RPMI8226 (cell line): Measurements from ENCODE around the gene RAD54L2.
A peak's percentile ranks its signal among the peaks of the same experiment; 100 is the strongest.
"Not testable (repeated sequence)": the region's sequence is repeated elsewhere in the genome, so short reads cannot be mapped to it uniquely, and the experiment has no call there.

Source experiments
- DNase-seq: peaks from one replicate; pipeline ENCODE4 v3.0.0-alpha.2; 2015

RAD54L2 gene

GRCh38 chr3:51538459-51539290, at the start of gene RAD54L2:
Gene RAD54L2 (plus strand): TSS chr3:51538719. CDS start chr3:51590421, 51,702 bp downstream.
- peak; percentile 67 for DNase-seq

DNA sequence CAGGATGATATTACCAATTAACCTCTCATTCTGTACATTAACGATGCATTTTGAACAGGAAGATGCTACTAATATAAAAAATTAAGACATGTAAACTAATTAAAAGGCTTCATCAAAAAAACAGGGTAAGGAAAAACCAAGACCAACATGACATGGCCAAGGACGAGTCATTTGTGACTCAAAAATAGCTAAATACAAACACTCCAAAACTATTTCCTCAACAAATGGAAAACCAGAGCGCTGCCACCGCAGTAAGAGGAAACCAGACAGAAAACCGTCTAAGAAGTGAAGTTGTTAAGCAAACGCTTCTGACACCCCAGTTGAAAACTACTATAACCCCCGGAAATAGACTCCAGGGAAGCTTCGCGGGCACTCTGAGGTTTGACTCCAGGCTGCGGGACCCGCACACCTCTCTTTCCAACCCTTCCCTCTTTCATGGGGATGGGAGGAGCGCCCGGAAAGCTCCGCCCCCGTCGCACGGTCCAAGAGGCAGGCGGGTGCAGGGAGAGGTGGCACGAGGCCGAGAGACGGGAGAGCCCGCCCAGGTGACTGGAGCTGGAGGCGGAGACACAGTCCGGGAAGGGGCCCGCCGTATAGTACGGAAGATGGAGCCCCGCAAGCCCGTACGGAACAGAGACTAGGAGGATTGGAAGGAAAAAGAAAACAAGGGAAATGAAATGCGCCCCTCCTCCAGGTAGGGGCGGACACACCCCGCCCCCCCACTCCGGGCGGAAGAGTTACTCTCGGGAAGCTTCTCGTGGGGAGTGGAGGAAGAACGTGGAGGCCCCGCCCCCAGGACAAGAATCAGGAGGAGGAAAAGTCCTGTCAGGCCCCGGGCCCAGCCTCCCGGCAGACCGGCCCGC, 39.4 kb upstream of the RAD54L2 start:
- peak; percentile 94 for DNase-seq

DNA sequence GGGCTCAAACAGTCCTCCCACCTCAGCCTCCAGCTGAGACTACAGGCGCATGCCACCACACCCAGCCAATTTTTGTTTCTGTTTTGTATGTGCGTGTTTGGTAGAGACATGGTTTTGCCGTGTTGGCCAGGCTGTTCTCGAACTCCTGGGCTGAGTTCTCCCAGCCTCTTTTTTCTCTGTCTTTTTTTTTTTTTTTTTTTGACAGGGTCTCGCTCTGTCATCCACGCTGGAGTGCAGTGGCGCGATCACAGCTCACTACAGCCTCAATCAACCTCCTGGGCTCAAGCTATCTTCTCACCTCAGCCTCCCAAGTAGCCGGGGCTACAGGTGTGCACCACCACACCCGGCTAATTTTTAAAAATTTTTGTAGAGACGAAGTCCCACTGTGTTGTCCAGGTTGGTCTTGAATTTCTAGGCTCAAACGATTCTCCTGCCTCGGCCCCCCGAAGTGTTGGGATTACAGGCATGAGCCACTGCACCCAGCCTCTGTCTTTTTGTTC, 37.8 kb upstream of the RAD54L2 start:
- peak; percentile 8 for DNase-seq

DNA sequence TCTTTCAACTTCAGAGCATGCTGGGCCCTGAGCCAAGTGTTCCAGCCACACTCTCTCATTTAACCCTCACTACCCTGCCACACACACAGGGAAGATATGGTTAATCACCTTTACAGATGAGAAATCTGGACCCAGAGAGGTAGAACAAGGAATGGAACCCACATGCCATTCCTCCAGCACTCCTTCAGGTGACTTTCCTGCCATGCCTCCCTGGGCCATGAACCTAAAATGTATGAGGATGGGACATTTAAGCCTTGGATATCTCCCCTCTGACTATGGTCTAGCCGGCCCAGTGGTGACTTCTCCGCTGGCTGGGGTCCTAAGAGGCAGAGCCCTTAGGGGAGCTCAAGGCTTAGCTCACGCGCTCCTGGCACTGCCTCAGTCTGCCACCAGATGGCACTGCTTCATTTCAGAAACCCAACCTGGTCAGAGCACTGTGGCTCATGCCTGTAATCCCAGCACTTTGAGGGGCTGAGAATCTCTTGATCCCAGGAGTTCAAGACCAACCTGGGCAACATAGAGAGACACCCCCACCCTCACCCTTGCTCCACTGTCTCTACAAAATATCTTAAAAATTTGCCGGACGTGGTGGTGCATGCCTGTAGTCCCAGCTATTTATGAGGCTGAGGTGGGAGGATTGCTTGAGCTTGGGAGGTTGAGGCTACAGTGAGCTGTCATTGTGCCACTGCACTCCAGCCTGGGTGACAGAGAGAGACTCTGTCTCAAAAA, 36.5 kb upstream of the RAD54L2 start:
- peak; percentile 79 for DNase-seq

DNA sequence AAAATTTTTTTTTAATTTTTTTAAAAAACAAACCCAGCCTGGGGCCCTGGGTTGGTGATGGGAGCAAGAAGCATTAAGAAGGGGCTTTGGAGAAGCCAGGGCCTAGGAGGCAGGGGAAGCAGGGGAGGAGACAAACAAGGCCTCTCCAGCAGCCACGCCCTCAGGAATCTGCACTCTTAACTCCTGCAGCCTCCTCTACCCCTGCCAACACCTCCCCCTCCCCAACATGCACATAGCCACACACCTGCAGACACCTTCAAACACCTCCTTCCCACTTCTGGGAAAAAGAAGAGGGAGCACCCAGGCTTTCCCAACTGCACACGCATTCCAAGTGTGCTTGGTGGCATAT, 36.0 kb upstream of the RAD54L2 start:
- no peak for DNase-seq

- DNase-seq, result no peak
Observed at GRCh38 chr3:51503007-51503406, 35.5 kb upstream of the RAD54L2 start.

DNA sequence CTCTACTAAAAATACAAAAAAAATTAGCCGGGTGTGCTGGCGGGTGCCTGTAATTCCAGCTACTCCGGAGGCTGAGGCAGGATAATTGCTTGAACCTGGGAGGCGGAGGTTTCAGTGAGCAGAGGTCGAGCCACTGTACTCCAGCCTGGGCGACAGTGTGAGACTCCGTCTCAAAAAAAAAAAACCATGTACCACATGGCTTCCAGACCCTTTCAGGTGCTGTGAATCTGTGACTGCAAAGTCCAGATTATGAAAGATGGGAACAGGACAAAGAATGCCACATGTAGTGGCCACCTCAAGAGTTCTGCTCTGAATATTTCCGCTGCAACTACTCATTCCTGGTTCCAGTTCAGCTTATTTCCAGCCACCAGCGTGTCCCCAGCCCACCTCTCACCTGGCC, 30.3 kb upstream of the RAD54L2 start:
- DNase-seq, result no peak

DNA sequence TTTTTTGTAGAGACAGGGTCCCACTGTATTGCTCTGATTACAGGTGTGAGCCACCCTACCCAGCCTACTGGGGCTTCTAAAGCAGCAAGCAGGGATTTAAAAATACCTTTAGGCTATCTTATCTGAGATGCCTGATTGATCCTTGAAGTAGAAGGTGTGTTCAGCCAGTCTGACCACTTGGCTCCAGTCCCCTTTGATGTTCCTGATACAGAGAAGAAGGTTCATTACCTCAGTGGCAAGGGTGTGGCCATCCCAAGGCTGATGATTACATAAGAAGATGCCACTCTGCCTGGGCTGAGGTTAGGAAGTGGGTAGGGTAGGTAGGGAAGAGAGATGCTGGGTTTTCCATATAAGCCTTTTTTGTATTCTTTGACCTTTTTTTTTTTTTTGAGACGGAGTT, 27.5 kb upstream of the RAD54L2 start:
- DNase-seq, result no peak

DNA sequence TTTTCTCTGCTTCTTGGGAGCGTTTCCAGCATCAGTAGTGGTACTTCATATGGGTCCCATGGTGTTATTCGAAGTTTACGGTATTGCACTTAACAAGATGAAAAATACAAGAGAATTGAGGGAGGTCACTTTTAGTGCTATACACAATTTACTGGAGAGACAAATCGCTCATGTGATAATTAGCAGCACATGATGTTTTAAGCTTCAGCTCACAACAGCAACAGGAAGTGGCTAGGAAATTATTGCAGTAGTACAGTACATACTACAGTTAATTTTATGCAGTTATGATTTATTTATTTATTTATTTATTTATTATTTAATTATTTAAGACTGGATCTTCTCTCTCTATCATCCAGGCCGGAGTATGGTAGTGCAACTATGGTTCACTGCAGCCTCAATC, 24.3 kb upstream of the RAD54L2 start:
- DNase-seq, result no peak

GRCh38 chr3:51519848-51520247, 18.7 kb upstream of the RAD54L2 start:
- DNase-seq, result no peak

- DNase-seq, result not testable (repeated sequence)
Observed at GRCh38 chr3:51520906-51521730, 17.4 kb upstream of the RAD54L2 start.

DNA sequence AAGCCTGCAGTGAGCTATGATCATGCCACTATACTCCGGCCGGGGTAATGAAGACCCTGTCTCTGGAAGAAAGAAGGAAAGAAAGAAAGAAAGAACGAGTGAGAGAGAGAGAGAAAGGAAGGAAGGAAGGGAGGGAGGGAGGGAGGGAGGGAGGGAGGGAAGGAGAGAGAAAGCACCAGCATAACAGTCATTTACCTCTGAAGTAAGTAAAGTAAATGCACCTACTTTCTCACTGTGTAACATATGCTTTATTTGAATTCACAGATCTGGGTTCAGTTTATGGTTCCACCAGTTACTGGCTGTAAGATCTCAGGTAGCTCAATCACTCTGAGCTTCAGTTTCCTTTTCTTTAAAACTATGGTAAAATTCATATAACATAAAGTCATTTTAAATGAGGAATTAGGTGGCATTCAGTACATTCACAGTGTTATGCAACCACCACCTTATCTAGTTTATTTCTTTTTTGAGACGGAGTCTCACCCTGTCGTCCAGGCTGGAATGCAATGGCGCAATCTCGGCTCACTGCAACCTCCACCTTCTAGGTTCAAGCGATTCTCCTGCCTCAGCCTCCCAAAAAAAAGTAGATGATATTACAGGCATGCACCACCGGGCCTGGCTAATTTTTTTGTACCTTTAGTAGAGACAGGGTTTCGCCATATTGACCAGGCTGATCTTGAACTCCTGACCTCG, 16.1 kb upstream of the RAD54L2 start:
- no peak for DNase-seq

DNA sequence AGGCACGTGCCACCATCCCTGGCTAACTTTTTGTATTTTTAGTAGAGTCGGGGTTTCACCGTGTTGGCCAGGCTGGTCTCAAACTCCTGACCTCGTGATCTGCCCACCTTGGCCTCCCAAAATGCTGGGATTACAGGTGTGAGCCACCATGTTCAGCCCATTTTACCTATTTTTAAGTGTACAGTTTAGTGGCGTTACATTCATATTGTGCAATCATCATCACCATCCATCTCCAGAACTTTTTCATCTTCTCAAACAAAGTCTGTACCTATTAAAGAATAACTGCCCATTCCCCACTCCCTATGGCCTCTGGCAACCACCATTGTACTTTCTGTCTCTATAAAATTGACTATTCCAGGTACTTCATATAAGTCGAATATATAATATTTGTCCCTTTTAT, 13.6 kb upstream of the RAD54L2 start:
- not testable (repeated sequence) for DNase-seq

DNA sequence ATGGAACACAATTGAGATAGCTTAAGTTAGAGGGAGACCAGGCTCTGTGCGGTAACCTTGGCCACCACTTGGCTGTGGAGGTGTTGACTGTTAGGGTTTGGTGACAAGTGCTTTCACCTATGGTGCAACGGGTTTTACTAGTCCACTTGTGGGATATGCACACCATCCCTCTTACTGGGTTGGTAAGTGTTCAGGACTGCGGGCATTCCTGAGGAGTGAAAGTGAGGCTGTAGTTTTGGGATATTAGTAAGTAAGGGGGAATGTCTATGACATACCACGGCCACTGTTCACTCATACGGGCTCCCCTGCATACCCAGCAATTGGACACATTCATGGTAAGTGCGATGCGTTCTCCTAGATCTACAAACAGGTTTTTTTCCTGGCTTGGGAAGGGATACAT, 8.0 kb upstream of the RAD54L2 start:
- no peak for DNase-seq

- DNase-seq, result no peak
Observed at GRCh38 chr3:51535146-51536019, 3.1 kb upstream of the RAD54L2 start.

DNA sequence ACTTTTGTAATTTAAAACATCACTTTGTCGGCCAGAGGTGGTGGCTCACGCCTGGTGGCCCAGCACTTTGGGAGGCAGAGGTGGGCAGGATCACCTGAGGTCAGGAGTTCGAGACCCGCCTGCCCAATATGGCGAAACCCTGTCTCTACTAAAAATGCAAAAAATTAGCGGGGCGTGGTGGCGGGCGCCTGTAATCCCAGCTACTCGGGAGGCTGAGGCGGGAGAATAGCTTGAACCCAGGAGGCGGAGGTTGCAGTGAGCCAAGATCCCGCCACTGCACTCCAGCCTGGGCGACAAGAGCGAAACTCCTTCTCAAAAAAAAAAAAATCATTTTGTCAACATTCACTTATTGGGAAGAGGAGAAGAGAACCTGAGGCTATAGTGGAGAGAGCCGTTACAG, 888 bp upstream of the RAD54L2 start:
- DNase-seq, result not testable (repeated sequence)

GRCh38 chr3:51538115-51538458, 432 bp upstream of the RAD54L2 start:
- DNase-seq, result no peak

DNA sequence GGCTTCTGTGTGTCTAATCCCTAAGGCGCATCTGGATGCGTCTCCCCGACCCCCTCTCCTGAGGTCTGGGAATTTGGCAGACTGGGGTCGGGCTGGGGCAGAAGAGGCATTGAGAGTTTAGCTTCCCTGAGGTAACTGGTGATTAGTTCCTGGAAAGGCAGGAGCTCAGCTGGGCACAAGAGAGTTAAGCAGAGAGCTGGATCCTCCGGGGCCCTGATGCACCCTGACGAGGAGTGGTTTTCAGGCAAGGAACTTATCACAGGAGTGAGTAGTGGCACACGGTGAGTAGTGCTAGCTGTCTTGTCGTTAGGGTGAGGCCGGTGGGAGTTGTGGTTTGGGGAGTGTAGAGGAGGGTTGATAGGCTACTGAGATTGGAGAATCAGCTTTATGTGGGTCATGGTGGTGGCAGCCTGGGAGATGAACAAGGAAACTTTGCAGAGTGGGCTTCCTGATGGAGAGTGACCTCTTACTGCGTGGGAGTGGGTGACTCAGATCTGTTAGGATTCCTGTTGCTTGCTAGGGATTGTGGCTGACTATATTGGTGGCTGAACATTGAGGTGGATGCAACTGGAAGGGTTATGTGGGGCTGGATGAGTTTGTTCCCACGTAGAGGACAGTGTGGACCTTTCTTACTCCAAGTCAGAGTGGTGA, 897 bp downstream of the RAD54L2 start:
- no peak for DNase-seq

DNA sequence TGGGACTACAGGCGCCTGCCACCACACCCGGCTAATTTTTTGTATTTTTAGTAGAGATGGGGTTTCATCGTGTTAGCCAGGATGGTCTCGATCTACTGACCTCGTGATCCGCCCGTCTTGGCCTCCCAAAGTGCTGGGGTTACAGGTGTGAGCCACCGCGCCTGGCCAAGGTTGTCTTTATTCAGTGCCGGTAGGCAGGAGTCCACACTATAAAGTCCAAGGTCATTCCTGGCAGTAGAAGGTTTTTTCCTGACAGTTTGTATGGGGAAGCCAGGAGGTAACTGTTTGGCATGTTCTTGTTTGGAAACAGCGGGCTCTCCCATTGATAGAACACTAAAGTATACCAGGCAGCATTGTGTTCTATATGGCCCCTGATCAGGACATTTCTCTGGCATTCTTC, 4.1 kb downstream of the RAD54L2 start:
- not testable (repeated sequence) for DNase-seq
